Measurements from ENCODE around the gene CLCN1. TPM values are rescaled to one million over a fixed set of nuclear protein-coding genes. Genes with fewer than 3 reads are reported as not detected.

The CLCN1 gene
- total RNA-seq, 2 donors from 2014 or later, result not detected

DNA sequence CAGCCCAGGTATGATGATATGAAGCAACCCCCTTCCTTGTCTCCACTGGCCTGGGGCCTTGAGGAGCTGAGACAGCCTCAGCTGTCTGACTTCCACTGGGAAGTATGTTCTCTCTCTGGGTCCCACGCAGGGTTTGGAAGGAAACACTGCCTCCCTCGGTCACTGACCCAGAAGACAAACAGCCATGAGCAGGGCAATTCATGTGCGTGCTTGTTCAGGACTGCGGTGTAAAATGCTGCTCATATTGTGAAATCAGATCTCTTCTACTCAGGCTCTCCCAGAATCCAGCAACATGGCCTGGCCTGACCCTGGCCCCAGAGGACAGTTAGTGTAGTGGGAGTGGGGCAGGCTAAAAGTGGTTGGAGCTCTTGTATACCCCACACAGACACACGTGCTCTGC, 2.8 kb downstream of the CLCN1 start:
- H3K27ac ChIP-seq, result no peak overlapping the region
- peak; percentile 54 for DNase-seq (ENCODE audit: low spot score)
- H3K4me3 ChIP-seq, result no peak overlapping the region
- TF ChIP-seq, protein P1, sequence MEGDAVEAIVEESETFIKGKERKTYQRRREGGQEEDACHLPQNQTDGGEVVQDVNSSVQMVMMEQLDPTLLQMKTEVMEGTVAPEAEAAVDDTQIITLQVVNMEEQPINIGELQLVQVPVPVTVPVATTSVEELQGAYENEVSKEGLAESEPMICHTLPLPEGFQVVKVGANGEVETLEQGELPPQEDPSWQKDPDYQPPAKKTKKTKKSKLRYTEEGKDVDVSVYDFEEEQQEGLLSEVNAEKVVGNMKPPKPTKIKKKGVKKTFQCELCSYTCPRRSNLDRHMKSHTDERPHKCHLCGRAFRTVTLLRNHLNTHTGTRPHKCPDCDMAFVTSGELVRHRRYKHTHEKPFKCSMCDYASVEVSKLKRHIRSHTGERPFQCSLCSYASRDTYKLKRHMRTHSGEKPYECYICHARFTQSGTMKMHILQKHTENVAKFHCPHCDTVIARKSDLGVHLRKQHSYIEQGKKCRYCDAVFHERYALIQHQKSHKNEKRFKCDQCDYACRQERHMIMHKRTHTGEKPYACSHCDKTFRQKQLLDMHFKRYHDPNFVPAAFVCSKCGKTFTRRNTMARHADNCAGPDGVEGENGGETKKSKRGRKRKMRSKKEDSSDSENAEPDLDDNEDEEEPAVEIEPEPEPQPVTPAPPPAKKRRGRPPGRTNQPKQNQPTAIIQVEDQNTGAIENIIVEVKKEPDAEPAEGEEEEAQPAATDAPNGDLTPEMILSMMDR (IDR thresholded peaks at IDR 0.05), result no peak
- H3K27me3 ChIP-seq, result no peaks in the 10 kb centered on the region
- no peaks in the 10 kb centered on the region for H3K36me3 ChIP-seq
- H3K9me3 ChIP-seq, result no peaks in the 10 kb centered on the region
- H3K4me1 ChIP-seq, result peaks cover 0 to 11% of the 10 kb centered on the region in 2 donors

DNA sequence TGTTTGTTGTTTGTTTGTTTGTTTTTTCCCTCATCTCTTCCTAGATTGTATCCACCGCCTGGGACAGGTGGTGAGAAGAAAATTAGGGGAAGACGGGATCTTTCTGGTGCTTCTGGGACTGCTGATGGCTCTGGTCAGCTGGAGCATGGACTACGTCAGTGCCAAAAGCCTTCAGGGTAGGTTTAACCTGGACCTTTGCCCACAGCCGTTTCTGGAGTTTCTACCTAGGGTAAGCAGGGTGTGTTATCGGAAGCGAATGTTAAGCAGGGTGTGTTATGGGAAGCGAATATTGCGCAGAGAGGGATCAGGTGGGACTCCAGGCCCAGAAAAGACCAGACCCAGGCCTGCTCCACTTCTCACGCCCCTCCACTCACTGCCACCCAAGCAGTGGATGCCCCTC, 4.7 kb downstream of the CLCN1 start:
- no peaks in the 10 kb centered on the region for H3K36me3 ChIP-seq
- no peaks in the 10 kb centered on the region for H3K27me3 ChIP-seq
- no peak overlapping the region for H3K4me3 ChIP-seq
- peaks cover 0 to 13% of the 10 kb centered on the region in 2 donors for H3K4me1 ChIP-seq
- TF ChIP-seq, protein P1 (IDR thresholded peaks at IDR 0.05), result no peak
- H3K27ac ChIP-seq, result no peak overlapping the region
- H3K9me3 ChIP-seq, result no peaks in the 10 kb centered on the region
- DNase-seq (ENCODE audit: low spot score), result no peak

DNA sequence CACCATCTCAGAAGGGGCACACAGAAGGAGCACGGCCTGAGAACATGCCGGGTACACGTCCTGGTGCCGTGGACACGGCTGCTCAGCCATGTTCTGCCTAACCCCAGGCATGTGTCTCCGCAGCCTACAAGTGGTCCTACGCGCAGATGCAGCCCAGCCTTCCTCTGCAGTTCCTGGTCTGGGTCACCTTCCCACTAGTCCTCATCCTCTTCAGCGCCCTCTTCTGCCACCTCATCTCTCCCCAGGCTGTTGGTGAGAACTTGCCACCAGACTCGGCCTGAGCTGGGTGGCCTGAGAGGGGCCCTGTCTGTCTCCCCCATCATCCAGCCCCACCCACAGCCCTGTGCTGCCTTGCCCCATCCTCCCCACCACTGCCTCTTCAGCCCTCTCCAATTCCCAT, 5.3 kb downstream of the CLCN1 start:
- no peak overlapping the region for H3K27ac ChIP-seq
- DNase-seq (ENCODE audit: low spot score), result peak; percentile 48
- H3K4me1 ChIP-seq, result peaks cover 0 to 13% of the 10 kb centered on the region in 2 donors
- no peaks in the 10 kb centered on the region for H3K36me3 ChIP-seq
- H3K27me3 ChIP-seq, result no peaks in the 10 kb centered on the region
- H3K9me3 ChIP-seq, result no peaks in the 10 kb centered on the region
- TF ChIP-seq, protein P1 (IDR thresholded peaks at IDR 0.05), result no peak
- H3K4me3 ChIP-seq, result no peak overlapping the region

DNA sequence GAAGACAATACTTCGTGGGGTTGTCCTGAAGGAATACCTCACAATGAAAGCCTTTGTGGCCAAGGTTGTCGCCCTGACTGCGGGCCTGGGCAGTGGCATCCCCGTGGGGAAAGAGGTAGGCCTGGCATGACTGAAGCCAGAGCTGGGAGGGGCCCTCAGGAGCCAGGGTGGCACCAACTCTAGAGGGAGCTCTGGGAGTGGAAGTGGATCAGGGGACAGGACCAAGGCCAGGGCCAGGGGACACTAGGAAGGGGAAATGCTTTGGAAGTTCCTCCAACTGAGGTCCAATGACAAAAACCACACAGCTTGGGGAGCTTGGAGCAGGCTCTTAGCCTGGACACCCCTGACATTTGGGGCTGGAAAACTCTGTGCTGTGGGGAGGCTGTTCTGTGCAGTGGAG, 5.8 kb downstream of the CLCN1 start:
- TF ChIP-seq, protein P1 (IDR thresholded peaks at IDR 0.05), result peak in 1 of 2 donors; percentile 35
- Histone ChIP-seq H3K4me3 (no peak overlapping the region), H3K27ac (no peak overlapping the region), H3K4me1 (peaks cover 0 to 13% of the 10 kb centered on the region in 2 donors), H3K36me3 (no peaks in the 10 kb centered on the region), H3K9me3 (no peaks in the 10 kb centered on the region), H3K27me3 (no peaks in the 10 kb centered on the region)
- DNase-seq (ENCODE audit: low spot score), result peak; percentile 58

DNA sequence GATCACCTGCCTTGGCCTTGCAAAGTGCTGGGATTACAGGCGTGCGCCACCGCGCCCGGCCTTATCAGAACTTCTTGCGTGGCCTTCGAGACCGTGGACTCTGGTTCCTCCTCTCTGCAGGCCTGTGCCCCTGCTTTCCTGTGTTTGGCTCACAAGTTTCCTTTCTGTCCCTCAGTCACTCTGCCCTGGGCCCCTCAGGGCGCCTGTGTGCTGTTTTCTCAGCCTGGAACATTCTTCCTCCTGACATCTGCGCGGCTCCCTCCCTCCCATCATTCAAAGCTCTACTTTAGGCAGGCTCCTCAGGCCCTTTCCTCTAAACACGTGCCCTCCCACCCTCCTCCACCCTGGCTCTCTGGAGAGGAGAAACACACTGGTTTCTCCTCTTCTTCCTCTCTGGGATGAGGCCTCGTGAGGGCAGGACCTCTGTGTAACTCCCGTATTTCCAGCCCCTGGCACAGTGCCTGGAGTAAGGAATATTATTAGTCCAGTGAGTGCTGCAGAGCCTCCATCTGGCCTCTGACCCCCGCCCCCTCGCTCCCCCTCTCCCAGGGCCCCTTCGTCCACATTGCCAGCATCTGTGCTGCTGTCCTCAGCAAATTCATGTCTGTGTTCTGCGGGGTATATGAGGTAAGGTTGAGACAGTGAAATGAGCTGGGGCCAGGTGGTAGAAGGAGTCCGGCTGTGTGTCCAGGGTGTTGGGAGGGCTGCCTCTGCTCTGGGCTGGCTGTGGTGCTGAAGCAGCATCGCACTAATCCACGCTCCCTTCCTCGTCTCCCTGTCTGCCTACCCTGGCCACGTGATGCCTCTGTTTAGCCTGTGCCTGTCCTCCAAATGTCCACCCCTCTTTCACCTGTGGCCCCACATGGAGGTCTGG, 7.1 kb downstream of the CLCN1 start:
- no peaks in the 10 kb centered on the region for H3K9me3 ChIP-seq
- H3K27me3 ChIP-seq, result no peaks in the 10 kb centered on the region
- TF ChIP-seq, protein P1 (IDR thresholded peaks at IDR 0.05), result no peak
- H3K36me3 ChIP-seq, result no peaks in the 10 kb centered on the region
- peaks cover 0 to 13% of the 10 kb centered on the region in 2 donors for H3K4me1 ChIP-seq
- peak; percentile 44 for DNase-seq (ENCODE audit: low spot score)
- H3K4me3 ChIP-seq, result no peak overlapping the region
- H3K27ac ChIP-seq, result no peak overlapping the region
